Aorta (tissue), 5 donors: ENCODE results near the gene PPP1R12B. TPM values are rescaled to one million over a fixed set of nuclear protein-coding genes. Genes with fewer than 3 reads are reported as not detected.
"Not testable (repeated sequence)": the region's sequence is repeated elsewhere in the genome, so short reads cannot be mapped to it uniquely, and the experiment has no call there.

ENCODE experiments used
- ATAC-seq: fragments of 200-7000 bp; cut with Tn5 transposase; one replicate; pipeline ENCODE4 v1.9.1; 2022; ENCODE audit warnings: moderate library complexity; ENCODE audit not compliant: low FRiP score
- DNase-seq, 2 donors: peaks; one replicate each; pipeline ENCODE4 v3.0.0-alpha.2; 2020
- H3K27ac ChIP-seq, 2 donors: one replicate each; pipeline ENCODE4 v1.5.1; 2013; ENCODE audit warnings: low read length in 2 of 2, mild to moderate bottlenecking in 2 of 2, moderate library complexity in 2 of 2, control low read depth in 1 of 2, inconsistent platforms in 1 of 2, low read depth in 1 of 2
- H3K27me3 ChIP-seq, 2 donors: one replicate each; pipeline ENCODE4 v1.6.1; 2013; ENCODE audit warnings: control low read depth in 1 of 2, low read length in 1 of 2, mild to moderate bottlenecking in 1 of 2, moderate library complexity in 1 of 2; ENCODE audit not compliant: insufficient read depth in 2 of 2, control insufficient read depth in 1 of 2
- H3K36me3 ChIP-seq, 2 donors: one replicate each; pipeline ENCODE4 v1.6.1; 2013; ENCODE audit warnings: control low read depth in 1 of 2, low read length in 1 of 2, mild to moderate bottlenecking in 1 of 2; ENCODE audit not compliant: insufficient read depth in 2 of 2, control insufficient read depth in 1 of 2
- H3K4me1 ChIP-seq, 2 donors: one replicate each; pipeline ENCODE4 v1.6.1; 2013; ENCODE audit warnings: low read length in 2 of 2, control low read depth in 1 of 2, mild to moderate bottlenecking in 1 of 2, moderate library complexity in 1 of 2; ENCODE audit not compliant: insufficient read depth in 2 of 2, control insufficient read depth in 1 of 2
- H3K4me3 ChIP-seq, 2 donors: one replicate each; pipeline ENCODE4 v1.5.1; 2013; ENCODE audit warnings: low read length in 2 of 2, control low read depth in 1 of 2, mild to moderate bottlenecking in 1 of 2
- H3K9me3 ChIP-seq: one replicate; pipeline ENCODE4 v1.6.1; 2013; ENCODE audit warnings: mild to moderate bottlenecking, low read length; ENCODE audit not compliant: control insufficient read depth
- WGBS, 2 donors: extraction: QIAGEN DNeasy Blood & Tissue Kit; methylation state at CpG; one replicate each; pipeline ENCODE4 v1.1.7; 2013; 5-methylcytosine and 5-hydroxymethylcytosine counted together
- intact Hi-C, 2 donors: fragments of 100-400 bp; cut with DNase I; formaldehyde crosslinking; loops; one replicate each; pipeline versions ENCODE4 v1.14.2 to v1.15.0; 2022
- polyA plus RNA-seq, 2 donors: library from polyadenylated mRNA; stranded (reverse); fragments of 200-250 nt; gene quantifications; one replicate each; pipeline ENCODE4 v1.2.3, GENCODE V29; 2013
- total RNA-seq, 2 donors: library from RNA; stranded (reverse); fragmentation: NEBNext Ultra II Directional; extraction: Animal tissue kit (Norgen Biotek cat#: 25700); gene quantifications; one replicate each; pipeline ENCODE4 v1.2.1, GENCODE V29; 2021
- donor health status: healthy with polysubstance abuse.
- donor health status: Bipolar disorder and iron deficiency.
- donor health status: DM: no; HTN: no; CAD: no.
- donor health status: DM: no; HTN: no; CAD: no.
- donor health status: DM: yes; HTN: yes; CAD: no.

Gene PPP1R12B
- total and polyA plus RNA-seq, 4 donors, result 102 to 1,102 (median 396) TPM

GRCh38 chr1:202489101-202489500, 140.6 kb downstream of the PPP1R12B start:
- H3K27ac ChIP-seq, H3K27me3 ChIP-seq, H3K36me3 ChIP-seq, DNase-seq, H3K9me3 ChIP-seq, H3K4me3 ChIP-seq, ATAC-seq, intact Hi-C loops, H3K4me1 ChIP-seq: not testable (repeated sequence)

- H3K9me3 ChIP-seq, intact Hi-C loops, H3K36me3 ChIP-seq, H3K4me3 ChIP-seq, H3K27ac ChIP-seq, H3K27me3 ChIP-seq, DNase-seq, ATAC-seq, H3K4me1 ChIP-seq: not testable (repeated sequence)
- WGBS, 2 donors, result 79 to 84% methylated on average over 3 of the region's 3 CpGs
Measured at GRCh38 chr1:202493112-202493511, 144.6 kb downstream of the PPP1R12B start.

GRCh38 chr1:202498542-202498941, 150.0 kb downstream of the PPP1R12B start:
- 84 to 85% methylated on average over 1 of the region's 1 CpG for WGBS, 2 donors
- no peak overlapping the region for H3K27ac ChIP-seq

GRCh38 chr1:202499997-202500396, 151.5 kb downstream of the PPP1R12B start:
- not testable (repeated sequence) for H3K27me3 ChIP-seq, H3K9me3 ChIP-seq, DNase-seq, H3K4me3 ChIP-seq, H3K27ac ChIP-seq, H3K36me3 ChIP-seq, ATAC-seq, H3K4me1 ChIP-seq
- intact Hi-C loops, result loop anchor here (5.0 kb wide), 1 partner anchor 97 kb away; no protein-coding TSS in a partner anchor
- 84 to 90% methylated on average over 3 of the region's 3 CpGs for WGBS, 2 donors

More at GRCh38 chr1:202498542-202498941, 150.0 kb downstream of the PPP1R12B start:
- Histone ChIP-seq H3K9me3 (no peaks in the 10 kb centered on the region), H3K4me3 (no peak overlapping the region), H3K27me3 (no peaks in the 10 kb centered on the region), H3K4me1 (peaks cover 1 to 3% of the 10 kb centered on the region in 2 donors), H3K36me3 (no peaks in the 10 kb centered on the region)
- intact Hi-C loops, result no loop called here
- ATAC-seq, result no peak
- DNase-seq, result no peak

- intact Hi-C loops, result loop anchor here (5.0 kb wide), 1 partner anchor 96 kb away; no protein-coding TSS in a partner anchor
- Histone ChIP-seq H3K27me3 (no peaks in the 10 kb centered on the region), H3K27ac (no peak overlapping the region), H3K9me3 (no peaks in the 10 kb centered on the region), H3K4me1 (peaks cover 1 to 3% of the 10 kb centered on the region in 2 donors), H3K4me3 (no peak overlapping the region), H3K36me3 (no peaks in the 10 kb centered on the region)
- WGBS, 2 donors, result 23% methylated on average over 2 of the region's 2 CpGs
- ATAC-seq (no peak), DNase-seq (no peak)
Measured at GRCh38 chr1:202501281-202501680, 152.8 kb downstream of the PPP1R12B start.

- Histone ChIP-seq H3K36me3 (no peaks in the 10 kb centered on the region), H3K27me3 (no peaks in the 10 kb centered on the region), H3K9me3 (no peaks in the 10 kb centered on the region), H3K27ac (peak overlapping the region; percentile 64 to 70), H3K4me1 (peaks cover 1 to 3% of the 10 kb centered on the region in 2 donors), H3K4me3 (no peak overlapping the region)
- DNase-seq (no peak), ATAC-seq (peak; percentile 89)
- intact Hi-C loops, result loop anchor here (5.0 kb wide), 3 partner anchors 37 to 82 kb away; no protein-coding TSS in a partner anchor
- WGBS, 2 donors, result 8% methylated on average over 4 of the region's 4 CpGs
Measured at GRCh38 chr1:202505356-202505755, 156.9 kb downstream of the PPP1R12B start.

- not testable (repeated sequence) for H3K9me3 ChIP-seq, H3K4me3 ChIP-seq, H3K36me3 ChIP-seq, H3K4me1 ChIP-seq, H3K27me3 ChIP-seq
- intact Hi-C loops, result loop anchor here (5.0 kb wide), 3 partner anchors 36 to 81 kb away; no protein-coding TSS in a partner anchor
- WGBS, 2 donors, result 5 to 6% methylated on average over 6 of the region's 6 CpGs
- DNase-seq (peak in 1 of 2 donors; percentile 64), ATAC-seq (peak; percentile 80)
- H3K27ac ChIP-seq, result peak overlapping the region; percentile 70 to 96
Measured at GRCh38 chr1:202505880-202506575, 157.5 kb downstream of the PPP1R12B start.

- intact Hi-C loops, result loop anchor here (5.0 kb wide), 3 partner anchors 33 to 78 kb away; no protein-coding TSS in a partner anchor
- ATAC-seq, H3K9me3 ChIP-seq, DNase-seq, H3K4me3 ChIP-seq, H3K27me3 ChIP-seq, H3K4me1 ChIP-seq, H3K36me3 ChIP-seq: not testable (repeated sequence)
- H3K27ac ChIP-seq, result peak overlapping the region in 1 of 2 donors; percentile 40
- WGBS, 2 donors, result 29 to 31% methylated on average over 6 of the region's 6 CpGs
Measured at GRCh38 chr1:202508863-202509262, 160.4 kb downstream of the PPP1R12B start.

- H3K27ac ChIP-seq, H3K9me3 ChIP-seq, H3K4me1 ChIP-seq, DNase-seq, intact Hi-C loops, H3K36me3 ChIP-seq, ATAC-seq, H3K27me3 ChIP-seq, H3K4me3 ChIP-seq: not testable (repeated sequence)
Measured at GRCh38 chr1:202513875-202514274, 165.4 kb downstream of the PPP1R12B start.
